ENCODE data around the gene RHBDF2.

DNA sequence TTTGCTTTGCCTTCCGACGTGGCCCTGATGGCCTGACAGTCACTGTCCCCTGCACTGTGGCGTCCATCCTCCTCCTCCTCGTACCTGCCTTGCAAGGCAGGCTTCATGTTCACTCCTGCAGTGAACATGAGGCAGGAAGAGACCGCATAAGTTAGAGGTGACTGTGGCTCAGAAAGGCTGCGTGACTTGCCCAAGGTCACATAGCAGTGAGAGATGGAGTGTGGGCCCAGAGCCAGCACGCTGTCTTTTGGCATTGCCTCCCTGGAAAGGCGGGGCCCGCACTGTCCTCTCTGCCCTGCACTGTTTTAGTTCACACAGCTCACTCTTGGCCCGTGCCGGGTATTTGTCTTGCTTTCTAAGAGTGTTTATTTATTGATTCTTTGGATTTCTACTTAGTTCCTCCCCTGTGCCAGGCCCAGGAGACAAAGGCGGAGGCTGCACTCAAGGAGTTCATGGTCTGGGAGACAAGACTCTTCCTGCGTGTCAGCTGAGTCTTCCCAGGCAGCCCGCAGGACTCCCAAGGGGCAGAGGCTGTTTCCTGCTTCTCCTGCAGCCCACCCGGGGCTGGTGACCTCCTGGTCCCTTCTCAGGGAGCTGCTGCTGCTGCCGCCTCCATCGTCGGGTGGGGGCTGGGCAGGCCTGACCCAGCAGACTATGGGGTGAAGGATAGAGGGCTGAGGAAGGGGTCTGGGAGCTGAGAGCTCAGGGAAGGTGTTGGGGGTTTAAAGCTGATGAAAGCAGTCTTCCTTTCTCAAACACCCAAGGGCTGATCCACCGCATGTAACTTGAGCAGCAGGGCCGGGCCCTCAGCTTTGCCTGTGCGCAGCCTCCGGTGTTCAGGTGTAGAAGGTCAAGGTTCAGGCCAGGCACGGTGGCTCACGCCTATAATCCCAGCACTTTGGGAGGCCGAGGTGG lies 23.6 kb upstream of the RHBDF2 start:
- TF ChIP-seq TARDBP (IDR thresholded peaks at IDR 0.05) (no peak), FOXA1 (IDR thresholded peaks at IDR 0.05) (no peak), L3MBTL2 (conservative IDR thresholded peaks at IDR 0.05) (no peak), ARNT (IDR thresholded peaks at IDR 0.05) (no peak), ELF4 (IDR thresholded peaks at IDR 0.05) (no peak), HDGF (IDR thresholded peaks at IDR 0.05; ENCODE audit: borderline replicate concordance) (no peak), FOXM1 (IDR thresholded peaks at IDR 0.05; ENCODE audit: borderline replicate concordance) (no peak), NFRKB (IDR thresholded peaks at IDR 0.05) (no peak), SUZ12 (IDR thresholded peaks at IDR 0.05) (no peak), LEF1 (IDR thresholded peaks at IDR 0.05; ENCODE audit: borderline replicate concordance) (no peak), BHLHE40 (IDR thresholded peaks at IDR 0.05; ENCODE audit: borderline replicate concordance) (no peak), ZNF384 (IDR thresholded peaks at IDR 0.05) (no peak)
- TF ChIP-seq, protein P1, sequence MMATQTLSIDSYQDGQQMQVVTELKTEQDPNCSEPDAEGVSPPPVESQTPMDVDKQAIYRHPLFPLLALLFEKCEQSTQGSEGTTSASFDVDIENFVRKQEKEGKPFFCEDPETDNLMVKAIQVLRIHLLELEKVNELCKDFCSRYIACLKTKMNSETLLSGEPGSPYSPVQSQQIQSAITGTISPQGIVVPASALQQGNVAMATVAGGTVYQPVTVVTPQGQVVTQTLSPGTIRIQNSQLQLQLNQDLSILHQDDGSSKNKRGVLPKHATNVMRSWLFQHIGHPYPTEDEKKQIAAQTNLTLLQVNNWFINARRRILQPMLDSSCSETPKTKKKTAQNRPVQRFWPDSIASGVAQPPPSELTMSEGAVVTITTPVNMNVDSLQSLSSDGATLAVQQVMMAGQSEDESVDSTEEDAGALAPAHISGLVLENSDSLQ (IDR thresholded peaks at IDR 0.05), result no peak
